KMS-11 (cell line): Measurements from ENCODE around the gene UBN1.

Source experiments
- H2AFZ ChIP-seq: fragments of 200-600 bp; sonication (generic); 2 replicates; pipeline ENCODE4 v1.6.1; 2016; ENCODE audit warnings: antibody characterized with exemption, mixed run types, low read depth
- H3K27ac ChIP-seq: fragments of 200-600 bp; sonication (generic); 2 replicates; pipeline ENCODE4 v1.6.1; 2016; ENCODE audit warnings: mild to moderate bottlenecking, mixed run types
- H3K27me3 ChIP-seq: fragments of 200-600 bp; sonication (generic); 2 replicates; pipeline ENCODE4 v1.6.1; 2017; ENCODE audit warnings: mild to moderate bottlenecking, low read depth, mixed run types, moderate library complexity; ENCODE audit not compliant: insufficient read depth
- H3K36me3 ChIP-seq: fragments of 200-600 bp; sonication (generic); 2 replicates; pipeline ENCODE4 v1.6.1; 2017; ENCODE audit warnings: mild to moderate bottlenecking, mixed run types; ENCODE audit not compliant: insufficient read depth
- H3K4me1 ChIP-seq: fragments of 200-600 bp; sonication (generic); 2 replicates; pipeline ENCODE4 v1.6.1; 2016; ENCODE audit warnings: mild to moderate bottlenecking, low read depth, mixed run types; ENCODE audit not compliant: poor library complexity, severe bottlenecking
- H3K4me2 ChIP-seq: fragments of 200-600 bp; sonication (generic); 2 replicates; pipeline ENCODE4 v1.7.0; 2016; ENCODE audit warnings: mild to moderate bottlenecking, mixed run types
- H3K4me3 ChIP-seq: fragments of 200-600 bp; sonication (generic); IDR thresholded peaks from 2 replicates; pipeline ENCODE4 v1.6.1; 2017; ENCODE audit warnings: low read depth, low read length, mixed read lengths; ENCODE audit not compliant: insufficient read depth
- H3K79me2 ChIP-seq: fragments of 200-600 bp; sonication (generic); 2 replicates; pipeline ENCODE4 v1.6.1; 2016; ENCODE audit warnings: low read depth, mixed run types; ENCODE audit not compliant: insufficient read depth
- H3K9ac ChIP-seq: fragments of 200-600 bp; sonication (generic); 2 replicates; pipeline ENCODE4 v1.6.1; 2016; ENCODE audit warnings: mild to moderate bottlenecking, mixed run types
- H4K20me1 ChIP-seq: fragments of 200-600 bp; sonication (generic); 2 replicates; pipeline ENCODE4 v1.6.1; 2016; ENCODE audit warnings: mild to moderate bottlenecking, mixed run types; ENCODE audit not compliant: insufficient read depth
- CTCF ChIP-seq: fragments of 200-600 bp; sonication (generic); conservative IDR thresholded peaks from 2 replicates; pipeline ENCODE4 v1.6.1; 2017; ENCODE audit warnings: low read depth, mild to moderate bottlenecking, antibody characterized with exemption, low read length, moderate library complexity, mixed read lengths

UBN1 gene

GRCh38 chr16:4799171-4799855 is 48.0 kb upstream of the UBN1 start:
- no peak overlapping the region for H3K4me2 ChIP-seq
- H3K27me3 ChIP-seq, result no peaks in the 10 kb centered on the region
- H3K9ac ChIP-seq, result no peak overlapping the region
- H3K79me2 ChIP-seq, result no peaks in the 10 kb centered on the region
- no peak overlapping the region for H2AFZ ChIP-seq
- H4K20me1 ChIP-seq, result no peaks in the 10 kb centered on the region
- peaks cover 13% of the 10 kb centered on the region for H3K4me1 ChIP-seq
- no peaks in the 10 kb centered on the region for H3K36me3 ChIP-seq
- H3K4me3 ChIP-seq, result no peak overlapping the region
- TF ChIP-seq CTCF, result no peak
- H3K27ac ChIP-seq, result no peak overlapping the region

GRCh38 chr16:4800290-4801041 is 46.8 kb upstream of the UBN1 start:
- no peak overlapping the region for H3K4me3 ChIP-seq
- no peak overlapping the region for H3K27ac ChIP-seq
- no peaks in the 10 kb centered on the region for H3K36me3 ChIP-seq
- no peak overlapping the region for H3K9ac ChIP-seq
- H3K79me2 ChIP-seq, result no peaks in the 10 kb centered on the region
- no peak overlapping the region for H3K4me2 ChIP-seq
- H4K20me1 ChIP-seq, result no peaks in the 10 kb centered on the region
- H3K4me1 ChIP-seq, result peaks cover 13% of the 10 kb centered on the region
- no peak for TF ChIP-seq CTCF
- H2AFZ ChIP-seq, result no peak overlapping the region
- no peaks in the 10 kb centered on the region for H3K27me3 ChIP-seq

- TF ChIP-seq CTCF, result no peak
- peak overlapping the region; percentile 46 for H3K4me2 ChIP-seq
- H3K36me3 ChIP-seq, result no peaks in the 10 kb centered on the region
- H3K4me1 ChIP-seq, result peaks cover 13% of the 10 kb centered on the region
- H4K20me1 ChIP-seq, result no peaks in the 10 kb centered on the region
- H2AFZ ChIP-seq, result peak overlapping the region; percentile 55
- H3K4me3 ChIP-seq, result peak overlapping the region; percentile 29
- H3K9ac ChIP-seq, result no peak overlapping the region
- peak overlapping the region; percentile 16; the same call in 1 of the 2 replicates for H3K27ac ChIP-seq
- H3K27me3 ChIP-seq, result no peaks in the 10 kb centered on the region
- H3K79me2 ChIP-seq, result no peaks in the 10 kb centered on the region
These were observed 46.0 kb upstream of the UBN1 start for GRCh38 chr16:4801051-4801961.

GRCh38 chr16:4801962-4802658 is 45.2 kb upstream of the UBN1 start, which contains the start of gene ROGDI:
Gene ROGDI, minus strand, starts transcription at chr16:4802633. Its CDS starts 62 bp downstream, at chr16:4802571.
- Histone ChIP-seq H3K27ac (peak within 1 kb of the TSS; percentile 31; the same call in 1 of the 2 replicates), H3K36me3 (no peaks in the 10 kb centered on the region), H3K79me2 (no peaks in the 10 kb centered on the region), H3K4me3 (peak within 1 kb of the TSS; percentile 29), H3K4me1 (peaks cover 13% of the 10 kb centered on the region), H3K4me2 (peak within 1 kb of the TSS; percentile 94), H4K20me1 (no peaks in the 10 kb centered on the region), H3K27me3 (no peaks in the 10 kb centered on the region), H3K9ac (peak within 1 kb of the TSS; percentile 33; the same call in 1 of the 2 replicates), H2AFZ (peak within 1 kb of the TSS; percentile 55)
- TF ChIP-seq CTCF, result no peak
